MM.1S (cell line): Measurements from ENCODE around the gene RAB31.
"Not testable (repeated sequence)": the region's sequence is repeated elsewhere in the genome, so short reads cannot be mapped to it uniquely, and the experiment has no call there.

Experiments
- DNase-seq: peaks from one replicate; pipeline ENCODE4 v3.0.0-alpha.2; 2015
- H2AFZ ChIP-seq: fragments of 300-600 bp; sonication (generic); 2 replicates; pipeline ENCODE4 v1.6.0; 2016; ENCODE audit warnings: antibody characterized with exemption, low read length
- H3F3A ChIP-seq: fragments of 300-600 bp; sonication (generic); 2 replicates; pipeline ENCODE4 v1.6.1; 2016; ENCODE audit warnings: mild to moderate bottlenecking, antibody characterized with exemption, low read length, moderate library complexity, mixed read lengths; ENCODE audit not compliant: insufficient read depth
- H3K27ac ChIP-seq: fragments of 300-600 bp; sonication (generic); 2 replicates; pipeline ENCODE4 v1.5.1; 2016; ENCODE audit warnings: mild to moderate bottlenecking, low read length
- H3K27me3 ChIP-seq: fragments of 300-600 bp; sonication (generic); replicated peaks from 2 replicates; pipeline ENCODE4 v1.6.0; 2016; ENCODE audit warnings: low read length; ENCODE audit not compliant: insufficient read depth
- H3K36me3 ChIP-seq: fragments of 300-600 bp; sonication (generic); replicated peaks from 2 replicates; pipeline ENCODE4 v1.6.1; 2016; ENCODE audit warnings: mild to moderate bottlenecking, low read length, mixed read lengths; ENCODE audit not compliant: insufficient read depth
- H3K4me1 ChIP-seq: fragments of 300-600 bp; sonication (generic); 2 replicates; pipeline ENCODE4 v1.6.1; 2016; ENCODE audit warnings: low read length, mixed read lengths
- H3K4me2 ChIP-seq: fragments of 300-600 bp; sonication (generic); 2 replicates; pipeline ENCODE4 v1.6.0; 2016; ENCODE audit warnings: low read depth, low read length
- H3K4me3 ChIP-seq: fragments of 300-600 bp; sonication (generic); 2 replicates; pipeline ENCODE4 v1.5.1; 2016; ENCODE audit warnings: low read length, mixed read lengths
- H3K79me2 ChIP-seq: fragments of 300-600 bp; sonication (generic); 2 replicates; pipeline ENCODE4 v1.6.1; 2016; ENCODE audit warnings: mixed run types, low read length, mixed read lengths
- H3K9ac ChIP-seq: fragments of 300-600 bp; sonication (generic); 2 replicates; pipeline ENCODE4 v1.6.1; 2016; ENCODE audit warnings: low read length, mixed read lengths
- H3K9me2 ChIP-seq: fragments of 300-600 bp; sonication (generic); replicated peaks from 2 replicates; pipeline ENCODE4 v1.6.1; 2016; ENCODE audit warnings: mild to moderate bottlenecking, low read length, mixed read lengths; ENCODE audit not compliant: insufficient read depth
- H3K9me3 ChIP-seq: fragments of 300-600 bp; sonication (generic); replicated peaks from 2 replicates; pipeline ENCODE4 v1.6.1; 2016; ENCODE audit warnings: mild to moderate bottlenecking, low read length, mixed read lengths; ENCODE audit not compliant: insufficient read depth
- H4K20me1 ChIP-seq: fragments of 300-600 bp; sonication (generic); 2 replicates; pipeline ENCODE4 v1.6.1; 2016; ENCODE audit warnings: mild to moderate bottlenecking, low read length, moderate library complexity, mixed read lengths; ENCODE audit not compliant: insufficient read depth
- CTCF ChIP-seq: fragments of 300-600 bp; sonication (generic); IDR thresholded peaks from 2 replicates; pipeline ENCODE4 v1.5.1; 2016; ENCODE audit warnings: antibody characterized with exemption, low read length, mixed read lengths
- EZH2 ChIP-seq: fragments of 300-600 bp; sonication (generic); optimal IDR thresholded peaks from 2 replicates; pipeline ENCODE3; 2017; ENCODE audit warnings: low read depth, mild to moderate bottlenecking, antibody characterized with exemption, low read length, mixed read lengths
- EZH2phosphoT487 ChIP-seq: fragments of 300-600 bp; sonication (generic); IDR thresholded peaks from 2 replicates; pipeline ENCODE4 v1.6.1; 2018; ENCODE audit warnings: antibody characterized with exemption, low read length

The RAB31 gene

DNA sequence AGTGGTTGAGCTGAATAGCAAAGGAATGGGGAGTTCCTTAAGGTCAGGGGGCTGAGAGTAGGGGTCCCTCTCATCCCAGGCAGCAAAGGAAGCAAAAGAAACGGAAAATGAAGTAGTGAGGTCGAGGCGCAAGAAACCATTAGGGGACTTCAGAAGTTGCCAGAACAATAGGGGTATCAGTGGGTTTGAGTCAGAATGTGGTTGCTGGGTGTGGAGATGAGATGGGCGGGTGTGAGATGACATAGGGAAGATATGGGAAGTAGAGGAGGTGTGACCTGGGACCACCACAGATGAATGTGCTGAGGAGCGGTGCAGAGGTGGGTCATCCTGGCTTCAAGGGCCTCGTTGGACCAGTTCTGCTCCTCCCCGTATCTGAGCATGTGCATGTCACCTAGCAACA is 192.6 kb downstream of the RAB31 start:
- Histone ChIP-seq H3K9me3 (no peaks in the 10 kb centered on the region), H3F3A (no peaks in the 10 kb centered on the region), H2AFZ (no peak overlapping the region), H3K4me3 (no peak overlapping the region), H3K4me1 (no peaks in the 10 kb centered on the region), H4K20me1 (no peaks in the 10 kb centered on the region), H3K4me2 (no peak overlapping the region), H3K9ac (no peak overlapping the region), H3K27me3 (no peaks in the 10 kb centered on the region), H3K9me2 (no peaks in the 10 kb centered on the region), H3K79me2 (no peaks in the 10 kb centered on the region), H3K36me3 (no peaks in the 10 kb centered on the region), H3K27ac (no peak overlapping the region)
- no peak for TF ChIP-seq CTCF
- no peak for TF ChIP-seq EZH2
- no peak for TF ChIP-seq EZH2phosphoT487
- no peak for DNase-seq

DNA sequence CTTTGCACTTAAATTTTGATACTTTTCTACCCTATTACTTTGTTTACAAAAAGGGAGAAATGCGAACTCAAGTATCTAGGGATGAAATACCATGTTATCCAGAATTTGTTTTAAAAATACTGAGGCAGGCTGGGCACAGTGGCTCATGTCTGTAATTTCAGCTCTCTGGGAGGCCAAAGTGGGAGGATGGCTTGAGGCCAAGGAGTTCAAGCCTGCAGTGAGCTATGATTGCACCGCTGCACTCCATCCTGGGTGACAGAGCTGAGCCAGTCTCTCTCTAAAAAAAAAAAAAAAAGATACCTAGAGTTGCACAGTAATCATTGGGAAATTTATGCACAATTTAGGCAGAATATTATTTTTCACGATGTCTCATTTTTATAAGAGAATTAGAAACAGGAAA is 193.3 kb downstream of the RAB31 start:
- Histone ChIP-seq H3K9me3 (no peaks in the 10 kb centered on the region), H3K4me1 (no peaks in the 10 kb centered on the region), H3K79me2 (no peaks in the 10 kb centered on the region)

DNA sequence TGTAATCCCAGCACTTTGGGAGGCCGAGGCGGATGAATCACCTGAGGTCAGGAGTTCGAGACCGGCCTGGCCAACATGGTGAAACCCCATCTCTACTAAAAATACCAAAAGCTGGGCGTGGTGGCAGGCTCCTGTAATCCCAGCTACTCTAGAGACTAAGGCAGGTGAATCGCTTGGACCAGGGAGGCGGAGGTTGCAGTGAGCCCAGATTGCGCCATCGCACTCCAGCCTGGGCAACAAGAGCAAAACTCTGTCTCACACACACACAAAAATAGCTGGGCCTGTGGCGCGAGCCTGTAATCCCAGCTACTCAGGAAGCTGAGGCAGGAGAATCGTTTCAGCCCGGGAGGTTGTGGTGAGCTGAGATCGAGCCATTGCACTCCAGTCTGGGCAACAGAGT is 194.2 kb downstream of the RAB31 start:
- not testable (repeated sequence) for H3K4me1 ChIP-seq, H3F3A ChIP-seq, H4K20me1 ChIP-seq, H3K27ac ChIP-seq, H2AFZ ChIP-seq, H3K4me3 ChIP-seq, H3K9ac ChIP-seq, H3K4me2 ChIP-seq, H3K27me3 ChIP-seq, H3K9me3 ChIP-seq, H3K36me3 ChIP-seq, DNase-seq, H3K9me2 ChIP-seq, H3K79me2 ChIP-seq

More for the DNA sequence above, 193.3 kb downstream of the RAB31 start:
- H3K4me2 ChIP-seq: no peak overlapping the region
- H3F3A ChIP-seq: no peaks in the 10 kb centered on the region
- no peak overlapping the region for H3K4me3 ChIP-seq
- DNase-seq: no peak
- H3K27ac ChIP-seq: no peak overlapping the region
- H3K36me3 ChIP-seq: no peaks in the 10 kb centered on the region
- TF ChIP-seq EZH2phosphoT487 (no peak), EZH2 (no peak)
- no peaks in the 10 kb centered on the region for H3K9me2 ChIP-seq
- H2AFZ ChIP-seq: no peak overlapping the region
- no peaks in the 10 kb centered on the region for H4K20me1 ChIP-seq
- H3K27me3 ChIP-seq: no peaks in the 10 kb centered on the region
- H3K9ac ChIP-seq: no peak overlapping the region

GRCh38 chr18:9902832-9903231 is 194.7 kb downstream of the RAB31 start:
- no peak overlapping the region for H3K27ac ChIP-seq
- no peaks in the 10 kb centered on the region for H3K9me3 ChIP-seq
- no peaks in the 10 kb centered on the region for H3F3A ChIP-seq
- H3K79me2 ChIP-seq: no peaks in the 10 kb centered on the region
- H3K9me2 ChIP-seq: no peaks in the 10 kb centered on the region
- no peak for DNase-seq
- TF ChIP-seq CTCF: no peak
- TF ChIP-seq EZH2phosphoT487: no peak
- no peak for TF ChIP-seq EZH2
- no peaks in the 10 kb centered on the region for H3K36me3 ChIP-seq
- H3K4me2 ChIP-seq: no peak overlapping the region
- H4K20me1 ChIP-seq: no peaks in the 10 kb centered on the region
- no peak overlapping the region for H3K9ac ChIP-seq
- no peak overlapping the region for H3K4me3 ChIP-seq
- H3K27me3 ChIP-seq: no peaks in the 10 kb centered on the region
- no peaks in the 10 kb centered on the region for H3K4me1 ChIP-seq
- no peak overlapping the region for H2AFZ ChIP-seq
